IPS-11a (cell line): ENCODE results near the gene QRFP.

Experiments
- H3K4me3 ChIP-seq: one replicate; pipeline ENCODE4 v1.5.1; 2013; ENCODE audit warnings: low read depth, low read length, control low read depth

The QRFP gene

GRCh38 chr9:130872093-130872492, 24.5 kb downstream of the QRFP start:
- no peak overlapping the region for H3K4me3 ChIP-seq

- H3K4me3 ChIP-seq: no peak overlapping the region
Observed at GRCh38 chr9:130871395-130872062, 25.1 kb downstream of the QRFP start.

DNA sequence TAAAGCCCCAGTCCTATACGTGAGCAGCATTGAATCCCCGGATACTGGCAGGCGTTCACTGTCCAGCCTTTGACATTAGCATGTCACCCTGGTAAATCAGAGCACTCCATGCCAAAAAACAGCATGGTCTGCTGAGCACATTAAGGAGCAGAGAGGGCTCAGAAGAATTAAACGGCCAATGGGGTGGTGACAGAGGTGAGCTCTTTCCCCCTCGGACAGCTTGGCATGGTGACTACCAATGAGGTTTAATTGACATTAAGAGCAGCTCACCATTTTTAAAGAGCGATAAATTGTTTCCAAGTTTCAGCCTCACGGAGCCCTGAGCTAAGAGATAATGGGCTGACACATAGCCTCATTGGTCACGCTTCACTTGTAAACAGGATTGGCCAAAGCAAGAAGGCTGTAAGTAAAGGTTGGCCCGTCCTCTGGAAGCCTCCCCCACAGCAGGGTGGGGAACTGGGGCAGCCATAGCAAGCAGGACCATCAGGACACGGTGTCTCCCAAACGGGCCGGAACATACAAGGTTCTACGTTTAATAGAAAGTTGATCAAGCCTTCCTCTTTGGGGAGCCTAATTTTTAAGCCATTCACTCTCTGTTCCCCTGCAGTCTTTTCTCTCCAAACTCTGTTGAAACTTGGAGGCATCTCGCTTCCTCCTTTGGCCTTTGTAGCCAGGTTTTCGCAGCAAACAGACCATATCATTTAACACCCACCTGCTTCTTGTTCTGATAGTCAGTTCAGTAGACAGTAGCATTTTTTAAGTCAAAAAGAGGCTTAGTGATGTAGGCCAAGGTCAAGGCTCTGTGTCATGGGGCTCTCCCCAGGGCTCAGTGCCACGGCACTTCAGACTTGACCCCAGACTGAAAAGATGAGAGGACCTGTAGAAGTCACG, 25.9 kb downstream of the QRFP start:
- H3K4me3 ChIP-seq: no peak overlapping the region

GRCh38 chr9:130869250-130869649, 27.4 kb downstream of the QRFP start:
- no peak overlapping the region for H3K4me3 ChIP-seq

GRCh38 chr9:130868230-130868629, 28.4 kb downstream of the QRFP start:
- no peak overlapping the region for H3K4me3 ChIP-seq

- no peak overlapping the region for H3K4me3 ChIP-seq
Observed at GRCh38 chr9:130867556-130867955, 29.1 kb downstream of the QRFP start.

DNA sequence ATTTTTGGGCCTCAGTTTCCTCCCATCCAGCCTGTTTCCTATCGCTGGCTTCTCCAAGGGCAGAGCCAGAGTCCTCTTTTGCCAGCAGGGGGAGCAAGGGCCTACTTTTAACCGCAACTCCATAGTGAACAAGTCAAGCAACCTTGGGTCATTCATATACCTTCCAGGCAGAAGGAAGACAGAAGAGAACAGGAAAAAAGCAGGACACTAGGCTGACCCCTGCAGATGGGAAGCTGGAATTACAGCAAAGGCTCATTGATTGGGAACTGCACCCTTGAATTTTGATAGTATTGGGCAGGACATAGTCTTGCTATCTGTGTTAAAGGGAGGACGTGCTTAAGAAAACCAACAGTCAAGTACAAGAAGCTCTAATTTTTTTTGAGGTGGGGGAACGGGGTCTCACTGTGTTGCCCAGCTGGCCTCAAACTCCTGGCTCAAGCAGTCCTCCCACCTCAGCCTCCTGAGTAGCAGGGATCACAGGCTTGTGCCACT, 30.1 kb downstream of the QRFP start:
- H3K4me3 ChIP-seq: no peak overlapping the region

- H3K4me3 ChIP-seq: no peak overlapping the region
Observed at GRCh38 chr9:130865921-130866320, 30.7 kb downstream of the QRFP start.

- H3K4me3 ChIP-seq: no peak overlapping the region
Observed at GRCh38 chr9:130864541-130864940, 32.1 kb downstream of the QRFP start.

- no peak overlapping the region for H3K4me3 ChIP-seq
Observed at GRCh38 chr9:130862747-130863146, 33.9 kb downstream of the QRFP start.

GRCh38 chr9:130862217-130862616, 34.4 kb downstream of the QRFP start:
- no peak overlapping the region for H3K4me3 ChIP-seq

GRCh38 chr9:130861372-130862180, 35.0 kb downstream of the QRFP start:
- H3K4me3 ChIP-seq: no peak overlapping the region

DNA sequence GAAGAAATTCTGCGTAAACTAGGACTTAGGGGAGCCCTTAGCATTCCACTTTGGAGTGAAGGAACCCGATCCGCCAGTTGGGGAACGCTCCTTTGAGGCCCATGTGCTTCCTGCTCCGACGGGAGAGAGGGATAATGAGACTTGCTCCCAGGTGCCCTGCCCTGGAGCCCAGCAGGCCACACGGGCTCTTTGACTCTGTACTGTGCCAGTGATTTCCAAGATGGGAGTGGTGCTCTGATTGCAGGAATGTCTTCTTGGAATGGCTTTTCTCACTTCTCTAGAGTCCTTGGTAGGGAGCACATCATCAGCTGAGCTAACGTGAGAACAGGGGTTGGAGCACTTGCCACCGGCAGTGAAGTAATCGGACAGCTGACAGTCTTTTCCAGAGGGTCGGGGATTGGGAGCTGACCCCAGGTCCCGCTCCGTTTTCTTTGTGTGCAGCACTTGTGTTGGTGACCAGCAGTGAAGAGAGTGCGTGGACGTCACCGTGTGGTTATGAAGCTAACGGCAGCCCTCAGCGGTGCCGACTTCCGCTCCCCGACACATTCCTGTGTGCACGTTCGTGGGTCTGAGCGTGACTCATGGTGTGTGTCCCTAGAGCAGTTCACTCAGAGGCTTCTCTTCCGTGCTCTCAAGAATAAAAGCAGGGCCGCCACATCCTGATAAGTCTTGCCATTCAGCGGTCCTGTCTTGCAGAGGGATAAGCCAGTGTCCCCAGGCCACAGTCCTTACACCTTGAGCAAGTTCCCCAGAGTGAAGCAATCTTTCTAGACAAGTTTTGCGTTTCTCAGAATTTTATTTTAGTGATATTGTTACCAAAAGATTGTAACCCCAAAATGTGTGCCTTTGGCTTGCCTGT, 35.9 kb downstream of the QRFP start:
- H3K4me3 ChIP-seq: no peak overlapping the region

- no peak overlapping the region for H3K4me3 ChIP-seq
Observed at GRCh38 chr9:130858739-130859705, 37.6 kb downstream of the QRFP start.

- no peak overlapping the region for H3K4me3 ChIP-seq
Observed at GRCh38 chr9:130857864-130858738, 38.5 kb downstream of the QRFP start.

- no peak overlapping the region for H3K4me3 ChIP-seq
Observed at GRCh38 chr9:130856474-130856873, 40.1 kb downstream of the QRFP start.

DNA sequence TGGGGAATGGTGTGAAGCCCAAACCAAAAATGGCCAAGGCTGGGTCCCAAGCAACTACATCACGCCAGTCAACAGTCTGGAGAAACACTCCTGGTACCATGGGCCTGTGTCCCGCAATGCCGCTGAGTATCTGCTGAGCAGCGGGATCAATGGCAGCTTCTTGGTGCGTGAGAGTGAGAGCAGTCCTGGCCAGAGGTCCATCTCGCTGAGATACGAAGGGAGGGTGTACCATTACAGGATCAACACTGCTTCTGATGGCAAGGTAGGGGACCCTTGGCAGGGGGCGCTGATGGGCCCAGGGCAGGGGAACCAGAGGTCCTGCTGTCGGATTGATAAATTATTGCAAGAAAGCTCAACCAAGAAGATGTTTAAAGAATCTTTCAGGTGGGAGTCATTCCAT, 41.8 kb downstream of the QRFP start:
- no peak overlapping the region for H3K4me3 ChIP-seq

- H3K4me3 ChIP-seq: no peak overlapping the region
Observed at GRCh38 chr9:130854092-130854491, 42.5 kb downstream of the QRFP start.
